Activated CD8-positive, alpha-beta T cell treated with anti-CD3 and anti-CD28 coated beads, Interleukin-2, amount 10 ng/mL, durations not matched to agents 7 days and 5 days (primary cell): Measurements from ENCODE around the gene APH1B. TPM values are rescaled to one million over a fixed set of nuclear protein-coding genes. Genes with fewer than 3 reads are reported as not detected.

ENCODE experiments used
- ATAC-seq: fragments of 150-1000 bp; cut with Tn5 transposase; one replicate; pipeline ENCODE4 v1.10.0; 2021; ENCODE audit warnings: moderate library complexity
- CTCF ChIA-PET: fragments of 350-600 bp; sonication (Branson Sonifier 250); formaldehyde crosslinking; loops from one replicate; lab custom pipeline; 2021; ENCODE audit warnings: antibody characterized with exemption; lab: Charles Lee
- POLR2A ChIA-PET: fragments of 350-600 bp; sonication (Branson Sonifier 250); formaldehyde crosslinking; loops from one replicate; lab custom pipeline; 2021; ENCODE audit warnings: antibody characterized with exemption; lab: Charles Lee
- DNase-seq: peaks from one replicate; pipeline ENCODE4 v3.0.0-alpha.2; 2020
- H3K27ac Mint-ChIP-seq: one replicate; pipeline ENCODE4 v1.8.0; 2021; ENCODE audit warnings: mild to moderate bottlenecking, mixed read lengths
- H3K27me3 Mint-ChIP-seq: one replicate; pipeline ENCODE4 v1.8.0; 2021; ENCODE audit warnings: low read depth, mixed read lengths
- H3K36me3 Mint-ChIP-seq: one replicate; pipeline ENCODE4 v1.8.0; 2021; ENCODE audit warnings: low read depth, mixed read lengths
- H3K4me1 Mint-ChIP-seq: one replicate; pipeline ENCODE4 v1.8.0; 2021; ENCODE audit warnings: low read depth, mixed read lengths
- H3K4me3 Mint-ChIP-seq: one replicate; pipeline ENCODE4 v1.8.0; 2021; ENCODE audit warnings: mild to moderate bottlenecking, mixed read lengths
- H3K9me3 Mint-ChIP-seq: one replicate; pipeline ENCODE4 v1.8.0; 2022; ENCODE audit warnings: mixed read lengths; ENCODE audit not compliant: insufficient read depth
- total RNA-seq, 2 experiments: library from RNA; stranded (reverse); gene quantifications; one replicate each; pipeline ENCODE4 v1.2.3, GENCODE V29; 2021

Gene APH1B
- total RNA-seq, 2 experiments from 2014 or later: 9.1 to 10.1 TPM

GRCh38 chr15:63344731-63345390 is 67.5 kb downstream of the APH1B start:
- no peaks in the 10 kb centered on the region for H3K4me1 Mint-ChIP-seq
- peaks cover 4% of the 10 kb centered on the region for H3K27me3 Mint-ChIP-seq
- H3K4me3 Mint-ChIP-seq: no peak overlapping the region
- ChIA-PET CTCF (no interaction called here), POLR2A (no interaction called here)
- H3K27ac Mint-ChIP-seq: no peak overlapping the region
- H3K36me3 Mint-ChIP-seq: no peaks in the 10 kb centered on the region
- ATAC-seq (no peak), DNase-seq (no peak)
- no peaks in the 10 kb centered on the region for H3K9me3 Mint-ChIP-seq

- ChIA-PET CTCF (no interaction called here), POLR2A (no interaction called here)
- Mint-ChIP-seq H3K4me1 (no peaks in the 10 kb centered on the region), H3K4me3 (no peak overlapping the region), H3K9me3 (no peaks in the 10 kb centered on the region), H3K27me3 (peaks cover 4% of the 10 kb centered on the region), H3K36me3 (no peaks in the 10 kb centered on the region), H3K27ac (no peak overlapping the region)
- no peak for ATAC-seq
- DNase-seq: no peak
Measured at GRCh38 chr15:63345391-63345752, 68.0 kb downstream of the APH1B start.

GRCh38 chr15:63347074-63347857 is 69.9 kb downstream of the APH1B start:
- Mint-ChIP-seq H3K4me3 (no peak overlapping the region), H3K27ac (no peak overlapping the region), H3K9me3 (no peaks in the 10 kb centered on the region), H3K27me3 (peaks cover 6% of the 10 kb centered on the region), H3K4me1 (no peaks in the 10 kb centered on the region), H3K36me3 (no peaks in the 10 kb centered on the region)
- ATAC-seq (no peak), DNase-seq (no peak)
- POLR2A ChIA-PET: no interaction called here
- CTCF ChIA-PET: no interaction called here

- H3K9me3 Mint-ChIP-seq: no peaks in the 10 kb centered on the region
- ChIA-PET POLR2A (no interaction called here), CTCF (no interaction called here)
- no peak for ATAC-seq
- no peak overlapping the region for H3K27ac Mint-ChIP-seq
- no peaks in the 10 kb centered on the region for H3K36me3 Mint-ChIP-seq
- no peaks in the 10 kb centered on the region for H3K4me1 Mint-ChIP-seq
- no peak overlapping the region for H3K4me3 Mint-ChIP-seq
- H3K27me3 Mint-ChIP-seq: peaks cover 6% of the 10 kb centered on the region
- DNase-seq: no peak
Measured at GRCh38 chr15:63348392-63348791, 71.0 kb downstream of the APH1B start.

GRCh38 chr15:63349156-63349555 is 71.8 kb downstream of the APH1B start:
- ChIA-PET CTCF (no interaction called here), POLR2A (no interaction called here)
- H3K36me3 Mint-ChIP-seq: no peaks in the 10 kb centered on the region
- no peaks in the 10 kb centered on the region for H3K4me1 Mint-ChIP-seq
- no peak for DNase-seq
- no peak overlapping the region for H3K27ac Mint-ChIP-seq
- H3K9me3 Mint-ChIP-seq: no peaks in the 10 kb centered on the region
- peaks cover 6% of the 10 kb centered on the region for H3K27me3 Mint-ChIP-seq
- no peak overlapping the region for H3K4me3 Mint-ChIP-seq
- no peak for ATAC-seq

- Mint-ChIP-seq H3K36me3 (no peaks in the 10 kb centered on the region), H3K4me3 (no peak overlapping the region), H3K4me1 (no peaks in the 10 kb centered on the region), H3K27ac (no peak overlapping the region), H3K27me3 (peaks cover 6% of the 10 kb centered on the region), H3K9me3 (no peaks in the 10 kb centered on the region)
- POLR2A ChIA-PET: no interaction called here
- CTCF ChIA-PET: no interaction called here
- ATAC-seq: no peak
- DNase-seq: no peak
Measured at GRCh38 chr15:63349621-63350020, 72.2 kb downstream of the APH1B start.

GRCh38 chr15:63350178-63350621 is 72.8 kb downstream of the APH1B start:
- Mint-ChIP-seq H3K36me3 (no peaks in the 10 kb centered on the region), H3K4me1 (no peaks in the 10 kb centered on the region), H3K4me3 (no peak overlapping the region), H3K9me3 (no peaks in the 10 kb centered on the region), H3K27ac (no peak overlapping the region), H3K27me3 (peaks cover 6% of the 10 kb centered on the region)
- CTCF ChIA-PET: no interaction called here
- POLR2A ChIA-PET: no interaction called here
- DNase-seq: no peak
- no peak for ATAC-seq

GRCh38 chr15:63351170-63351569 is 73.8 kb downstream of the APH1B start:
- POLR2A ChIA-PET: no interaction called here
- ATAC-seq: no peak
- no peaks in the 10 kb centered on the region for H3K9me3 Mint-ChIP-seq
- H3K4me3 Mint-ChIP-seq: no peak overlapping the region
- H3K36me3 Mint-ChIP-seq: no peaks in the 10 kb centered on the region
- DNase-seq: no peak
- no peaks in the 10 kb centered on the region for H3K4me1 Mint-ChIP-seq
- CTCF ChIA-PET: no interaction called here
- H3K27ac Mint-ChIP-seq: no peak overlapping the region
- H3K27me3 Mint-ChIP-seq: peaks cover 6% of the 10 kb centered on the region

GRCh38 chr15:63352808-63353207 is 75.4 kb downstream of the APH1B start:
- ATAC-seq: no peak
- no peak overlapping the region for H3K27ac Mint-ChIP-seq

GRCh38 chr15:63353261-63353660 is 75.9 kb downstream of the APH1B start:
- H3K27me3 Mint-ChIP-seq: peaks cover 4% of the 10 kb centered on the region
- H3K36me3 Mint-ChIP-seq: no peaks in the 10 kb centered on the region
- H3K4me1 Mint-ChIP-seq: no peaks in the 10 kb centered on the region
- DNase-seq (no peak), ATAC-seq (no peak)
- CTCF ChIA-PET: interaction anchor here (1.3 kb wide), 1 partner anchor 18 kb away, joined by 4 read pairs; no protein-coding TSS in a partner anchor
- no peak overlapping the region for H3K27ac Mint-ChIP-seq
- no peaks in the 10 kb centered on the region for H3K9me3 Mint-ChIP-seq
- POLR2A ChIA-PET: interaction anchor here (0.6 kb wide), 1 partner anchor 217 kb away, joined by 3 read pairs; no protein-coding TSS in a partner anchor
- no peak overlapping the region for H3K4me3 Mint-ChIP-seq

More at GRCh38 chr15:63352808-63353207, 75.4 kb downstream of the APH1B start:
- Mint-ChIP-seq H3K27me3 (peaks cover 6% of the 10 kb centered on the region), H3K36me3 (no peaks in the 10 kb centered on the region), H3K4me1 (no peaks in the 10 kb centered on the region), H3K9me3 (no peaks in the 10 kb centered on the region), H3K4me3 (no peak overlapping the region)
- DNase-seq: no peak
- CTCF ChIA-PET: no interaction called here
- POLR2A ChIA-PET: interaction anchor here (0.6 kb wide), 1 partner anchor 216 kb away, joined by 3 read pairs; no protein-coding TSS in a partner anchor

GRCh38 chr15:63353887-63354286 is 76.5 kb downstream of the APH1B start:
- DNase-seq (no peak), ATAC-seq (no peak)
- no peak overlapping the region for H3K27ac Mint-ChIP-seq
- H3K27me3 Mint-ChIP-seq: peaks cover 6% of the 10 kb centered on the region
- no peaks in the 10 kb centered on the region for H3K9me3 Mint-ChIP-seq
- ChIA-PET POLR2A (no interaction called here), CTCF (interaction anchor here (1.3 kb wide), 1 partner anchor 18 kb away, joined by 4 read pairs; no protein-coding TSS in a partner anchor)
- no peaks in the 10 kb centered on the region for H3K36me3 Mint-ChIP-seq
- H3K4me3 Mint-ChIP-seq: no peak overlapping the region
- H3K4me1 Mint-ChIP-seq: no peaks in the 10 kb centered on the region
